NCI-H226 (cell line): Measurements from ENCODE around the gene DRC7.
"Not testable (repeated sequence)": the region's sequence is repeated elsewhere in the genome, so short reads cannot be mapped to it uniquely, and the experiment has no call there.

ENCODE experiments used
- DNase-seq: peaks from one replicate; pipeline ENCODE4 v3.0.0-alpha.2; 2015

The DRC7 gene

DNA sequence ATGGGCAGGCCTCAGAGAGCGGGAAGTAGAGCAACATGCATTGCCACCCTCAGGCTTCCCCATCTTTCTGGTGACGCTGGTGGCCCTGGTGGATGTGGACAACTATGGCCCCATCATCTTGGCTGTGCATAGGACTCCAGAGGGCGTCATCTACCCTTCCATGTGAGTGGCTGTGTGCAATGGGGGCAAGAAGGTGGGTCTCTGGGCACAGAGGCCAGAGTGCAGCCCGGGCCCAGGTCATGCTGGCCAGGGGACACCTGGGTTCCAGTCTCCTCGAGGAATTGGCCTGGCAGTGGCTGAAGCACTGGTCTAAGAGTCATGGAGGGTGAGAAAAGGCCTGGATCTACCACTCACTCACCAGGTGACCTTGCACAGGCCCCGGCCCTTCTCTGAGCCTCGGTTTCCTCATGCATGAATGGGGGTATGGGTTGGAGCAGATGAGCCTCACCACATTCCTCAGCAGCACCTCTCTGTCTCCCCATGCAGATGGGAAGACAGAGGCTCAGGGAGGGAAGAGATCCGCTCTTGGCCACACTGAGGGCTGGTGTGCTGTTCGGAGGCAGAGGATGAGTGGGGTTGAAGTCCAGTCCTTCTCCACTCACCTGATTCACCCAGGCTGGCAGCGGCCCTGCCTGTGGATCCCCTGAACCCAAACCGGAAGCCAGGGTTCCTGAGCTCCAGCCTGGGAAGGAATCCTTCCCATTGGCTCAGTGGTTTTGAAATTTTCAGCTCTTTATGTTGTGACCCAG lies 33.7 kb upstream of the DRC7 start:
- no peak for DNase-seq

DNA sequence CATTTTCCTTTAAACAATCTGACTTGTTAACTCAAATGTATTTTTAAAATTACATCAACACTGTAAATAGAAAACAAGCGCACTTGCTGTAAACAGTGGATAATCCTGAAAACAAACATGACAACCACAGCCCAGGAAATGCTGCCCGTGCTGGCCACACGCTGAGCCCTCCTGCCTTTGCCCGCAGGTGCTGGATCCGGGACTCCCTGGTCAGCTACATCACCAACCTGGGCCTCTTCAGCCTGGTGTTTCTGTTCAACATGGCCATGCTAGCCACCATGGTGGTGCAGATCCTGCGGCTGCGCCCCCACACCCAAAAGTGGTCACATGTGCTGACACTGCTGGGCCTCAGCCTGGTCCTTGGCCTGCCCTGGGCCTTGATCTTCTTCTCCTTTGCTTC lies 33.1 kb upstream of the DRC7 start:
- DNase-seq: no peak

DNA sequence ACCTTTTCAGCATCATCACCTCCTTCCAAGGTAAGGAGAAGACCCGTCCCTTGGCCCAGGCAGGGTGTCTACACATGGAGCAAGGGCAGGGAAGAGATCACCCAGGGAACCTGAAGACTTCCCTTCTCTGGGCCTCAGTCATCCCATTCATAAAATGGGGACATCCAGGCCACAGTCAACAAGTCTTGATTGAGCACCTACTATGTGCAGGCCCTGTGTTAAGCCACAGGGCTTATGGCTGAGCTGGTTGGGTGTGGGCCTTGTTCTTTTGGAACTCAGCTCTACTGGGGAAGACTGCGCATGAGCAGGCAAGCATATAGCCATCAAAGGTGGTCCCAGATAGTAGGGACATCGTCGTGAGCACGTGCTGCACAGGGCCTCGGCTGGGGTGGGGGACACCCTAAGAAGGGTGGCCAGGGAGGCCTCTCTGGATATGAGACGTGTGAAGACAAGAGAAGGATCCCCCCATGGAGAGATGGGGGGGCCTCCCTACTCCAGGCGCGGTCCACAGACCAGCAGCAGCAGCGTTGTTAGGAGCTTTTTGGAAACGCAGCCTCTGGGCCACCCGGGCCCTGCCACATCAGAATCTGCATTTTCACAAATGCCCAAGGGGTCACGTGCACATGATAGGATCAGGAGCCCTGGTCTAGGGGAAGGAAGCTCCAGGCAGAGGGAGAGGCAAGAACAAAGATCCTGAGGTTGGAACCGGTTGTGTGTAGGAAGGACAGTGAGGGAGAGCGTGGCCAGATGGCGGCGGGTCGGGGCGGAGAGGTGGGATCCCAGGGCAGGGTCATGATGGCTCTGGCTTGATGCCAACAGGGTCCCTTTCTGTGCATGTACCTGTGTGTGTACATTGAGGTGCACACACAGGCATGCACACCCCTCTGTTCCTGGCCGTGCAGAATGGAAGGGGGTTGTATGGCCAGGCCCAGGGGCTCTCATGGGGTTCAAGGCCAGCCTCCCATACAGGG lies 32.4 kb upstream of the DRC7 start:
- DNase-seq: no peak

GRCh38 chr16:57663436-57663835 lies 31.2 kb upstream of the DRC7 start:
- DNase-seq: no peak

GRCh38 chr16:57663917-57664661 lies 30.5 kb upstream of the DRC7 start:
- DNase-seq: no peak

- no peak for DNase-seq
Measured at GRCh38 chr16:57664662-57665025, 30.0 kb upstream of the DRC7 start.

DNA sequence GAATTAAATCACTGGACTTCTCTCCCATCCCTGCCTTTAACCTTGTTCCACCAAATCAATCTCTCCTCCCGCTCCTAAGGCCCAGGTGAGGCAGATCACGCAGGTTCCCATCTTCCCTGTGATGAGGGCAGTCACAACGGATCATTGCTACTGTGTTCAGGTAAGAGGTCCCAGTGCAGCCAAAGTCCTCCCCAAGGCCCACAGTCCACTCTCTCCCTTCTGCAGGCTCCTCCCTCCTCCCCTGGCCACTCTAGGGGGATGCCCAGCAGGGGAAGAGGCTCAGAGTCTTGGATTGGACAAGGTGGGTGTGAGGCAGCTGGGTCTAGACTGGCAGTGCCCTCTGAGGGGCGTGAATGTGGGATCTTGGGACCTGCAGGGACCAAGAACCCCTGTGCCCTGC lies 29.1 kb upstream of the DRC7 start:
- DNase-seq: no peak

GRCh38 chr16:57666353-57667047 lies 28.1 kb upstream of the DRC7 start:
- no peak for DNase-seq

GRCh38 chr16:57667048-57667525 lies 27.5 kb upstream of the DRC7 start:
- DNase-seq: no peak

GRCh38 chr16:57667526-57668262 lies 26.9 kb upstream of the DRC7 start:
- DNase-seq: no peak

GRCh38 chr16:57668263-57668571 lies 26.4 kb upstream of the DRC7 start, which contains the start of gene ADGRG3:
Gene ADGRG3 (plus strand): TSS chr16:57668306. CDS start chr16:57668348, 42 bp downstream.
- DNase-seq: no peak

DNA sequence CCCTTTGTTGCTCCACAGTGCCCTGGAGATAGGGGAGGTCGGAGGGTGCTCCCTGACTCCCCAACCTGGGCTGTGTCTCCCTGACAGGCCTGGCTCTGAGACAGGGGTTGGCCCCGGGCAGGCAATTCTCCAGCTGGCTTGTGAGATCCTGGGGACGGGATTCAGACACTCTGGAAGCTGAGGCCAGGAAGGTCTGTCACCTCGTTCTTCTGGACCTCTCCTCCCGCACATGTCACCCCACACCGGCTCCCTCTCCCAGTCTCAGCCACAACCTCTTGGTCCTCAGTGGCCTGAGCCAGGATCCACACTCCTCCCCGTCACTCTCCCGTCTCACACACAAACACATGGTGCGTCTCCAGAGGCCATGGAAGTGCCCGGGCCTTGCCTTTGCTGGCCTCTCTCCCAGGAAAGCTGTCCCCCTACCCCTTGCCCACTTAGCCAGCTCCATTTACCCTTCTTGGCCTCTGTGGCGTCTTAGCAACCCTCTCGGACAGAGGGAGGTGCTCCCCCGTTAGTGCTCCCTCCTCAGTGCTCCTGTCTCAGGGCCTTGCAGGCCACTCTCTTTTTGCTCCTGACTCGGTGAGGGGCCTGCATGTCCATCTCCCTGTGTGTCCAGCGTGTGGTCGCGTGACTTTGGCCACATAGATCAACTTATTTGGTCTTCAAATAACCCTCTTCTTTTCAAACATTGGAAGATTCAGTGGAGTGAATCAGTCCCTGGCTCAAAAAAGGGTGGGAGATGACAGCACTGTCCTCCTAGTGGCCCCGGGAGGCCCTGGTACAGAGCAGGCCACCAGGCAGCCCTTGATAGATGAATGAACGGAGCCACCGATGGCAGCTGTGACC lies 25.8 kb upstream of the DRC7 start:
- DNase-seq: no peak

DNA sequence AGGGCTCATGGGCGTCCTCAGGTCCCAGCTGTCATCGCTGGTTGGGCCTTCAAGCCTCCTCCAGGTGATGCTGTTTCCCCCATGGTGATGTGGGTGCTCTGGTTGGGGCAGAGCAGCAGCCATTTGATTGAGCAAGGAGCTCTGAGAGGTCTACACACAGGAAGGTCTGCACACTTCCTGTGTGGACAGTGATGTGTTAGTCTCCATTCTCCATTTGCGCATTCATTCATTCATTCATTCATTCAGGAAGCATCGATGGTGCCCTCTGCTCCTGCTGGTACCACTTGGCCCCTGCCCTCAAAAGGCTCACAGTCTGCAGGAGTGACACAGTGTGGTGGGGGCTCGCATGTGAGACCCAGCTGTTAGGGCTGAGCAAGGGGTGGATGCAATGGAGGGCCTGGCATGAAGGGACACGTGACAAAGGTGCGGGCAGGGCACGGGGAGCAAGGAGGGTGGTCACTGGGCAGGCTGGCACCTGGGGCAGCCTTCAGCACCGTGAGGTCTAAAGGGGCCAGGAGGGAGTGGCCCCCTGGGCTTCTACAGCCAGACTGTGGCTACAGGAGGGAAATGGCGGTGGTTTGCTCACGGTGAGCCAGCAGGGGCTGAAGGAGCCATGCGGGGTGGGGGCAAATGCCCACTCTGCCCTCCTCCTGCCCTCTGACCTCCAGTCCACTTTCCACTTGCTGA lies 25.0 kb upstream of the DRC7 start:
- DNase-seq: no peak

- no peak for DNase-seq
Measured at GRCh38 chr16:57670196-57670595, 24.4 kb upstream of the DRC7 start.

GRCh38 chr16:57671451-57671850 lies 23.2 kb upstream of the DRC7 start:
- not testable (repeated sequence) for DNase-seq

DNA sequence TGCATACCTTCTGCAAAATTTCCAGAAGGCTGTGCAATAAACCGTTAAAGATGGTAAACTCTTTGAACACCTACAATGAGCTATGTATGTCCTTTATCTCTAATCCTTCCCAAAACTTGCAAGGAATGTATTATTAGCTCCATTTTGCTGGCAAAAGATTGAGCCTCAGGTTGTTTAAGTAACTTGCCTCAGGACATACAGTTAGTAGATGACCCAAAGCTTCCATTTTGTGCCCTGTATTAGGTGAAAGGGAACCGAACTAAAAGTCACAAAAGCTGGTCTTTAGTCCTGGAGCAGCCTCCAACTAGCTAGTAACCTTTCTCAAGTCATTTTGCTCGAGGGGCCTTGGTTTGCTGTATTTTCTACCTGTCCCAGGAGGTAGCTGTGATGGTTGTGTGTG lies 22.2 kb upstream of the DRC7 start:
- no peak for DNase-seq

DNA sequence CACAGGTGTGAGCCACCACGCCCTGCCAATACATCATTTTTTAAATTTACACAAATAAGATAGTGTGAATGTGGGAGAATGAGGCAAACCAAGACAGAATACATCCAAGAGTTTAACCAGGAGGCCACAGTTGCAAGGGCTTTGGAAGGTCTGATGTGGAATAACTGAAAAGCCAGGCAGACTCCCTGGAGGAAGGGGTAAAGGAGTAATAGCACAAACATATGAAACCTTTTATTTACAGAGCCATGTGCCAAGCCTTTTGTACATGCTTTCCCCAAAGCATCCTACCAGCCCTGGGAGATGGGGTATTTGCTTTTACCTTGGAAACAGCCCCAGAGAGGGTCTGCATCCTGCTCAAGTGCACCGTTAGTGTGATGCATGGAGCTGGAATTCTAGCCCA lies 21.8 kb upstream of the DRC7 start:
- DNase-seq: no peak

- DNase-seq: no peak
Measured at GRCh38 chr16:57675741-57676551, 18.7 kb upstream of the DRC7 start.

- no peak for DNase-seq
Measured at GRCh38 chr16:57676553-57677085, 18.0 kb upstream of the DRC7 start.
